ENCODE measurements around the gene TMIGD1.

TMIGD1 gene

DNA sequence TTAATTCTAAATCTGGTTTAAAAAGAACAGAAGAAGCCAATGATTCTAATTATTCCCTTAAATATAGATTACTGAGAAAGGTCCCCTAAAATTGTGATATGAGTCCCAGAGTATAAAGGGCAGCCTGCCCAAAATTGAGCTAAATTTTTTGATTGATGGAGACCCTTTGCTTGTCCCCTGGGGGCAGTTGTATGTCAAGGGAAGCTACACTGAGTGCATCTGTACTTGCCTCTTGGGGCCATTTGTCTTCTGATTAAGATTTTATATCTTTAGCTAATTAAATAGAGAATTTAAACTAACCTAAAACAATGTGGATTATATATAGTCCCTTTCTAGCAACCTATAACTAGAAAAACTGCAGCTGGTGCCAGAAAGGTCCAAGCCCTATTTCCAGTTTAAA, 54.7 kb downstream of the TMIGD1 start:
- no peak for DNase-seq

DNA sequence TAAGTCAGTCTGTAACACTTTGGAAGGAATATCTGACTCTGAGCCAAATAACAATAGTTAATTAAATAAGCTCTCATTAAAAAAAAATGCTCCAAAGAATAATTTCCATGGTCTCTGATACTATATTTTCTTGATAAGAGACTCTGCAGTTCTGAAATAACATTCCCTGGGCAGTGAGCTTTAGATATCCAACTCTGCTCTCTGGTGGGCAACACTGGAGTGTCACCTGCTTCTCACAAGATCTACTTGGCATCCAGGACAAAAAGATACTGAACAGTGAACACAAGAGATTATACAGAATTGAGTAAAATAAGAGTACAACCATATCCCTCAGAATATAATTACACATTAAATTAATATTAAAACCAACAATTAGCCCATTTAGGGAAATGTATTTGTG, 55.8 kb downstream of the TMIGD1 start:
- no peak for DNase-seq

DNA sequence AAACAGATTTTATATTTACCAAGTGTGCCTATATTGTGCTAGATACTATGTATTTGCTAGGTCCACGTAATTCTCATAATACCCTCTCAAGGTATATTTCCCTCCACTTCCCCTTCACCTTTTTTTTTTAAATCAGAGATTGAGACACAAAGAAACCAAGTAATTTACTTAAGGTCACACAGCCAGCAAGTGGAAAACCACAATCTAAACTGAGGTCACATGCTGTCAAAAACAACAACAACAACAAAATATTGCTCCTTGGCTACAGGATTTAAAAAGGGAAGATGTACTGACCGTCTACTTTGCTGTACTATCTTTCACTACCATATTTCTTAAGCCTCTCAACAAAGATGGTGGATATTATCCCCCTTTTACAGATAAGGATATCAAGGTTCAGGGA, 57.9 kb downstream of the TMIGD1 start:
- no peak for DNase-seq

DNA sequence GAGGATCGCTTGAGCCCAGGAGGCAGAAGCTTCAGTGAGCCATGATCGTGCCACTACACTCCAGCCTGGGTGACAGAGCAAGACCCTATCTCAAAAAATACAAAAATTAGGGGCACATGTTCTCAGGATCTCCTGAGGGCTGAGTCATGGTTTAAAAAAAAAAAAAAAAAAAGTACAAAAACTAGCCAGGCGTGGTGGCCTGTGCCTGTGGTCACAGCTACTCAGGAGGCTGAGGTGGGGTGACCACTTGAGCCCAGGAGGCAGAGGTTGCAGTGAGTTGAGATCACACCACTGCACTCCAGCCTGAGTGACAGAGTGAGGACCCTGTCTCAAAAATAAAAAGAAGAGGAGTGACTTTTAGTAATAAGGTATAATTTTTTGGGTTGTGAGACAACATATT, 59.0 kb downstream of the TMIGD1 start:
- no peak for DNase-seq

DNA sequence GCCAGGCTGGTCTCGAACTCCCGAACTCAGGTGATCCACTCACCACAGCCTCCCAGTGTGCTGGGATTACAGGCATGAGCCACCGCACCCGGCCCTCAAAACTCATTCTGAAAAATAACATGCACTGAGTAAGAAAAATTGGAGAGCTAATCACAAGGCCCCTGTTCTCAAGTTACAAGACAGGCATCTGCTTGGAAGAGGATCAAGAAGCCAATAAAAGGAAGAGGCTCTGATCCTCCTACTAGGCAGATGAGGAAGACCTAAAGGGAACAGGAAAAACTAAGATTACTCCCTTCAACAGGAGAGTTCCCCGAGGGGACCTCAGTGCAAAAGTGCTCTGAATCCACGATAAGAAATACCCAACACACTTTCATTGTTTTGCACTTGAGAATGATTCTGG, 60.5 kb downstream of the TMIGD1 start:
- no peak for DNase-seq

DNA sequence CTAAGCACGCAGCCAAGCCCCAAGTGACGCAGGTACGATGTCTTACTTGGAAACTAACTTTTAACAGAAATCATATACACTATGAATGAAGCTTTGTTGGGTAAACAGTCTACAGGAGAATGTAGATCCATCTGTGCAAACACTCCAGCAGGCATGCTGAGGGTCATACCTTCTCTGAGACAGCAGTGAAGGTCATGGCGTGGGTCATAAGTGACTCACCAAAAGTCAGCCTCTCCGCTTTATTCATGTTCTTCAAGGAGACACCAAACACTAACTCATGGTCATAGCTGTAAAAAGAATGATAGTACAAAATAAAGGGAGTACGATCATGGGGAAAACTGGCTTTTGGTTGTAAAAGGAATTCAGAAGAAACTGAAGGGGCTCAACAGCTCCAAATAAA, 62.8 kb downstream of the TMIGD1 start:
- DNase-seq = no peak

DNA sequence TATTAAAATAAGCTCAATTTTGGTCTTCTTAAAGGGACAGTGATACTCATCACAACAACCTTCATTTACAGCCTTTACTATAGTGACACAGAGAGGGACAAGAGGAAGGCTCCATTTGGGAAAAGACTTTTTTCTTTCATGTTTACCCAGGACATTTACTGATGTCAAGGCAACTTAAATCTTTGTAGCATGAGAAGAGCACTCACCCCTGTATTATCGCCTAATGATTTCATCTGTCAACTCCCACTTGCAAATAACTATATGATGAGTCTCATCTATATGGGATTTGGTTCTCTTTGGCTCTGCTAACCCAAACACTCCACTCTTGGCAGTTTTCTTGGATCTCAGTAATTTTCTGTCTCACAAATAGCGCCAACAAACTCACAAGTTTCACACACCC, 66.2 kb downstream of the TMIGD1 start:
- no peak for DNase-seq

All from NK-92 treated with Interleukin-12 subunit alpha and Interleukin-12 subunit beta, amount 100 ng/mL, for 24 hours (cell line).